HUDEP-2 (cell line): ENCODE measurements around the gene LCE3D.
"Not testable (repeated sequence)": the region's sequence is repeated elsewhere in the genome, so short reads cannot be mapped to it uniquely, and the experiment has no call there.

Experiments
- DNase-seq, 76 experiments: peaks; one replicate each; lab custom pipeline; 2025; ENCODE audit not compliant: unreplicated experiment in 76 of 76; lab: John Stamatoyannopoulos, UW

The LCE3D gene, protein sequence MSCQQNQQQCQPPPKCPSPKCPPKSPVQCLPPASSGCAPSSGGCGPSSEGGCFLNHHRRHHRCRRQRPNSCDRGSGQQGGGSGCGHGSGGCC

DNA sequence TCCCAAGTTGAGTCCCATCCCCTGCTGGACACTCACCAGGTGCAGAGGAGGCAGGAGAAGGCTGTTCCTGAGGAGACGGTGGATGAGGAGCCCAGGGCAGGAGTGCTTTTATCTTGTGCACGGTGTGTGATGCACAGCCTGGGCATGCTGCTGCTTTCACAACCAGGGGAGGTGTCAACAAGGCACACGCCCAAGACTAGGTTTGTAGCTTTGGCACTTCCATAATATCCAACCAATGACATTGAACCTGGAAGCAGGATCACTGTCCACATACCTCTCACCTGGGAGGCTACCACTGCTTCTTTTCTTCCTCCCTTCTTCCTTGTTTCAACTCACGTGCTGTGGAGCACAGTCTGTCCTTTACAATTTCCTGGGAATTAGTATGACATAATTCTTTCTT, at the start of gene LCE3D:
LCE3D (minus strand) TSS at position 84 of the 400 bp plus-strand sequence. CDS start 580 bp downstream, outside the sequence.
- no peak for DNase-seq

DNA sequence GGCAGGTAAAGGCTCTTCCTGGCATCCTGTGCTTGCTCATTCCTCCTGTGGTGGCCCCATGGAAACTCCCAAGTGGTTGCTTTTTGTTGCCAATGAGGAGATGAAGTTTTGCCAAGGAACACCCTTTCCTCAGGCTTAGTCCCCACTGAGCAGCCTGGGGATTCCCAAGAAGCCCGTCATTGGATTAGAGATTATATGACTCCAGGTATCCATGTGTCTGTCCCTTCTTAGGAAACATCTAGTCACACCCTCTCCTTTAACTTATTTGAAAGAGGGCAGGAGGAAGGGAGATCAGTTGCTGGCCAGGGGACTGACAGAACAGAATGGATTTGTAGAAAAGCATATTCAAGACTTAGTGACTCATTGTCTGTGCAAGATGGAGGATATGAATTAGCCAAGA, 46.4 kb upstream of the LCE3D start:
- no peak for DNase-seq

DNA sequence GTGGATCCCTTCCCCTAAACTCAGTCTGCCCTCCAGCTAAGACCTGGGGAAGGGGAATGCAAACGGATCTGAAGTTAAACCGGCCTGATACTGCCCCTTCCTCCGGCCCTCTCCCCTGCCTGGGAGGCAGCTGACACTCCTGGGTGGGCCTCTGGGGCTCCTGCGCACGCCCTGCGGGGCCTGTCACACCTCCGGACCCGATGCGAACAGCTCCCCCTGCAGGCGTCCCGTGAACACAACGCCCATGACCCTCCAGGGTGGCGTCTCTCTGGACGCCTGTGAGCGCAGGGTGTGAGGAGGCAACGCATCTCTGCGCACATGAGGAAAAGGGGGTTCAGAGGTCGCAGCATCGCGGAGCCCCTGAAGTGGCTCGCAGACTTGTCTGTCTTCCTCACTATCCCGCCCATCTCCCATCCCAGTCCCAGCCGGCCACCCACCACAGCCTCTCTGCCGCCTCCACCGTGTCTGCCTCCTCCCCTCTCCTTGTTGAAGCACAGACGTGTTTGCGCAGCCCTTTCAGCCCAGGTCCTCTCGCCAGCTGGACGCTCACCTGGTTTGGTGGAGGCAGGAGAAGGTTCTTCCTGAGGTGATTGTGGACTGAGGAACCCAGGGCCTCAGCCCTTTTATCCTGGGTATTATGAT, 43.0 kb upstream of the LCE3D start:
- DNase-seq = peak in 12 of 76 experiments; percentile 1 to 17 (median 6)

DNA sequence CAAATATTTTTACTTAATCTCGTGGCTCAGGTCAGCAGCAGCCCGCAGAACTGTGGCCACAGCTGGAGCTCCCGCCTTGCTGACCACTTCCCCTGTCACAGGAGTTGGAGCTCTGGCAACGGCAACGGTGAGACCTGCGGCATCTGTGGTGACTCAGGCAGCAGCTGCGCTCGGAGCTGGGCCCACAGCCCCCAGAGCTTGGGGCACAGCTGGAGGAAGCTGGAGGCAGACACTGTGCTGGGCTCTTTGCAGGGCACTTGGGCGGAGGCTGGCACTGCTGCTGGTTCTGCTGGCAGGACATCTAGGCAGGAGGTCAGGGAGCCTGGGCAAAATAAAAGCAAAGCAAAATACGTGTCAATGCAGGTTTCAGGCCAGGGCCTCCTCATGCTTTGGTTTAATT, 42.5 kb upstream of the LCE3D start, which contains the start of gene LCE3A:
LCE3A (minus strand) TSS at position 301 of the 400 bp plus-strand sequence; CDS start at position 301, 0 bp downstream.
- DNase-seq = no peak

DNA sequence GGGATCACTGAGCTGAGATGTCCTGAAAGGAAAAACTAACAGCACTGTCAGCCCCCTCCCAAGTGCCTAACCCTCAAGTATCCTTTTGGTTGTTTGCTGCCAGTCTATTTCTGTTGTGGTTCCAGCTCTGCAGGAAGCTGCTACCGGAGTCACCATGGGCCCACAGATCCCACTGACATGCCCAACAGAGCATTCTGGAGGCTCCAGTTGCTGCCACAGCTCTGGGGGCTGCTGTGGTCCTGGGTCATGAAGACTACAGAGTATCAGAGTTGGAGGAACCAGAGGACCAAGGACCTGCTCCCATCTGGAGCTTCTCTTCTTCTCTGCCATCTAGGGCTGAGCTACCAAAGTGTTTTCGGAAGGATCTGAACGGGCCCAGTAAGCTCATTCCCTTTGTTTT, 41.7 kb upstream of the LCE3D start:
- no peak for DNase-seq

DNA sequence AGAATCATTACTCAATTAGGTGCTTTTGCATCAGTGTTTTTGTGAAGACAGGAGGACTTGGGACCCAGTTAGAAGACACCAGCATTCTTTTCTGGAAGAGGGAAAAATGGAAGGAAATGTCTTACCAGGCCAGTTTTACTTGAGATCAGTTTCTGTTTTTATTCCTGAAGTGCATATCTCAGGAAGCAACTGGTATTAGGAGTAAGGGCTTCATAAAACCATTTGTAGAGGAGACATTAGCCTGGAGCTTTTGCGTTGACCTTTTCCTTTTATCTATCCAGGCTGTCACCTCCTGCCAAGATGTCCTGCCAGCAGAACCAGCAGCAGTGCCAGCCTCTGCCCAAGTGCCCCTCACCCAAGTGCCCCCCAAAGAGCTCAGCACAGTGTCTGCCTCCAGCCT, 33.2 kb upstream of the LCE3D start, which contains the start of gene LCE3B:
LCE3B (plus strand) TSS at position 301 of the 400 bp plus-strand sequence; CDS start at position 301, 0 bp downstream.
- no peak for DNase-seq

DNA sequence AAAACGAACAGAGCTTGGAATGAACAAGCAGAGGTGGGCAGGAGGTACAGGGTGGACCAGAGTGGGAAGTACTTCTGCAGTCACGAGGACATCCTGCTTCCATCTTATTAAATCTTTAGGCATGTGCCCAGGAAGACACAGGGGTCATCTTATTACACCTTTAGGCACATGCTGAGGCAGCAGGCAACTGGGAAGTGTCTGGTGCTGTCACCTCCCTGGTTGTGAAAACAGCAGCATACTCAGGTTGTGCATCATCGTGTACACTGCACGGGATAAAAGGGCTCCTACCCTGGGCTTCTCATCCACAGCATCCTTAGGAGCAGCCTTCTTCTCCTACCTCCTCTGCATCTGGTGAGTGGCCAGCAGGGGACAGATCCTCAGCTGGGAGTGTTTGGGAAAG, 19.6 kb upstream of the LCE3D start, which contains the start of gene LCE3C:
LCE3C (plus strand) TSS at position 301 of the 400 bp plus-strand sequence. CDS start 498 bp downstream, outside the sequence.
- no peak for DNase-seq

DNA sequence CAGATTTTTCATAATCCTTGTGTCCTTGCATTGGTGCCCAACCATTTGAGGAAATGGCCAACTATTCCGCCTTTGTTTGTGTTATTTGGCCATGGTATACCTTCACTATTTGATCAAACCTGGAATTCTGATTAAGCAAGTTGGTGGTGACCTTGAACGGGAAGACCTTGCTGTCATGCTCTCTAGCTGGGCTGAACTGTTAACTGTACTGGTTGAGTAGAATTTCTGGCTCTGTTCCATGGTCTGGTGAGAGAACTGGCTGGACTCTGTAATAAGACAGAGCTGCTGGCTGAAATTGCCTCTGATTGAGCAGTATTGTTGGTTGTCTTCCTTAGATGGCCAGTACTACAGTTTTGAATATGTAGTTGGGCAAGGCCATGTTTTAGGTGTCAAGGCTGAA, 16.7 kb upstream of the LCE3D start:
- DNase-seq = no peak

DNA sequence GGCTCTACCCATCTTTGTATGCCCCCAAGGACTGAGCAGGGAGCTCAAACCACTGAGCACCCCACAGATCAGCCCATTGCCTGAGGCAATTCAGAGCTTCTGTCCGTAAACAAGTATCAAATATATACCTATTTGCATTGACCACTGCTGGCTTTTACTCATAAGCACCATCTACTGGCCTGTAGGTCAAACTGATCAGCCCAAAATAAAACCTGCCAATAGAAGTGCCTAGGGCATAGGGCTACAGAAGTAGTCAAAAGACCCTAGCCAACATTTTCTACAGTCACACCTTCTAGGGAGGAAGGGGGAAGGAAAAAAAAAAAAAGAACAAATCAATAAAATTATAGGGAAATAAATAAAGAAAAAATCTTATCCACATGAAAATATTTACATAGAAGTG, 5.3 kb upstream of the LCE3D start:
- DNase-seq = peak in 4 of 76 experiments; percentile 2 to 13 (median 8)

DNA sequence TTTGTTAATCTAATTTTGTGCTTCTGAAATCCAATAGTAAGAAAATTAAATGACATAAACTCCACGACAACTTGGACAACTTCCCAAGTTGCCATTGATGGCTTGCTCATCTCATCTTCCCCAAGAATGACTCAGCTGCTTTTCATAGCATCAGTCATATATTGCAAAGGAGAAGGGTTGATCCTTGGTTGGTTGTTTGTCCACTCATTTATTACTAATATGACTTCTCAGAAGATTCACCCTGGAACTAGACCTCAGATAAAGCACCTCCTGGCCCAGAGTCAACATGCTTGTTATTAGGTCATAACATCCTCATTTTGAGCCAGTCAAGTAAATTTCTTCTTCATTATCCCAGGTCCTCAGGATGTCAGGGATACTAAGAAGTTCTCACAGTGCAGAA, 2.3 kb upstream of the LCE3D start:
- DNase-seq = no peak

DNA sequence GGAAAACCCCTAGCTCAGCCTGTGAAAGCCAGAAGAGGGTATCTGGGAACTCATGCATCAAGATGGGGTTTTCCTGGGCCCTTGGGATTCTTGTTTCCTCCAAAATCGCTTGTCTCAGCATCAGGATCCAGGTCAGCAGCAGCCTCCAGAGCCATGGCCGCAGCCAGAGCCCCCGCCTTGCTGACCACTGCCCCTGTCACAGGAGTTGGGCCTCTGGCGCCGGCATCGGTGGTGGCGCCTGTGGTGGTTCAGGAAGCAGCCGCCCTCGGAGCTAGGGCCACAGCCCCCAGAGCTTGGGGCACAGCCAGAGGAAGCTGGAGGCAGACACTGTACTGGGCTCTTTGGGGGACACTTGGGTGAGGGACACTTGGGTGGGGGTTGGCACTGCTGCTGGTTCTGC, 790 bp downstream of the LCE3D start:
- not testable (repeated sequence) for DNase-seq

DNA sequence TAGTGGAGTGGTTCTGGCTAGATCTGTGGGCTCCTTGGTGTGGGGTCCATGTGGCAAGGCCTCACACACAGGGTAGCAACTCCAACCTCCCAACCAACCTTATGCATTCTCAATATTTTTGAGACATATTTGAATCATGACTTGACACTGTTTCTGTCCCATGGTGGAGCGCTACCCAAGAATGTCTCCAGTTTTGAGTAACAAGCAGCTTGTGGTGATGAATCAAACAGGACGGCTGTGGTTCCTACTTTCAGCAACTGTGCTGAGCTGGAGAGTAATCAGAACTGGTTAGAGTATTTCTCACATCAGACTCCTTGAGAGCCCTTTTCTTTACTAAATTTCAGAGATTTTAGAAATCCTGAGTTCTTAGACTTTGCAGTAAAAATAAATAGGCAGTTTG, 3.1 kb downstream of the LCE3D start:
- no peak for DNase-seq

DNA sequence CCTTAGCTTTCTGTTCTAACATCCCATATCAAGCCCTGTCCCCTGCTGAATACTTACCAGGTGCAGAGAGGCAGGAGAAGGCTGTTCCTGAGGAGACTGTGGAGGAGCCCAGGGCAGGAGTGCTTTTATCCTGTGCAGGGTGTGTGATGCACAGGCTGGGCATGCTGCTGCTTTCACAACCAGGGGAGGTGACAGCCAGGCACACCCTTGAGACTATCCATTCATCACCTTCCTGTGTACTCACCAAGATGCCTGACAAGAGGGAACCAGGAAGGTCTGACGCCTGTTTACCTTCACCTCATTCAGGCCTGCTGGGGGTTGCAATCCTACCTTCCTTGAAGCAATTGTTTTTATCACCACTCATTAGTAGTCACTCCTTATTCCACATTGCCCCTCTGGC, 13.6 kb downstream of the LCE3D start, which contains the start of gene LCE3E:
LCE3E (minus strand) TSS at position 100 of the 400 bp plus-strand sequence. CDS start 572 bp downstream, outside the sequence.
- DNase-seq = no peak

DNA sequence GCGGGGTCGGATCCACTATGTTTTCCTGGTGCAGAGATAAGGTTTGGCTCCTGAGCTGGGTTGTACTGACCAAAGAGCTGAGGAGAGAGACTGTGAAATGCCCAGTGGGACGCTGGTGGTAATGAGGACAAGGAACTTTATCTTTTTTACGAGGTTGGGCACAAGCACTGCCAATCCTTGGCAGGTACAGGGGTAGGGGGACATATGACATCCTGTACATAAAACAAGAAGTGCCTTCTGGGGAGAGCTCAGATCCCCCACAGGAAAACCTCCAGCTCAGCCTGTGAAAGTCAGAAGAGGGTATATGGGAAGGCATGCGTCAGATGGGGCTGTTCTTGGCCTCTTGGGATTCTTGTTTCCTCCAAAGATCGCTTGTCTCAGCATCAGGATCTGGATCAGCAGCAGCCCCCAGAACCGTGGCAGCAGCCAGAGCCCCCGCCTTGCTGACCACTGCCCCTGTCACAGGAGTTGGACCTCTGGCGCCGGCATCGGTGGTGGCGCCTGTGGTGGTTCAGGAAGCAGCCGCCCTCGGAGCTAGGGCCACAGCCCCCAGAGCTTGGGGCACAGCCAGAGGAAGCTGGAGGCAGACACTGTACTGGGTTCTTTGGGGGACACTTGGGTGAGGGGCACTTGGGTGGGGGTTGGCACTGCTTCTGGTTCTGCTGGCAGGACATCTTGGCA, 14.6 kb downstream of the LCE3D start:
- no peak for DNase-seq

DNA sequence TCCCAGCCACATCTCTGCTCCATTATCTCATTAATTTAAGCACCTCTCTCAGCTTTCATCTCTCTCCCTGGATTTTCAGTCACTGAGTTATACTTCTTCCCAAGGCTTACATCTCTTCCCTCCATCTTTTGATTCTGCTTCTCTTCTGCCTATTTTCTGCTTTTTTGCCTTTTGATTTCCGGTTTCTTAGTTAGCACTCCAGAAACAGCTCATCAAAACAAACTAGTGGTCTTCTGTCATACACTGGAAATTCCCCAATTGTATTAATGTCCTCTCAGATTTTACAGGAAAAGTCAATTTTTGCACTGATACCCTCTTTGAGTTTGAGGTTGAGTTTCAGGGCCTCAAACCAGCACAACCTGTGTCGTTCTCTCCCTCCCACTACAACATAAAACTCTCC, 15.2 kb downstream of the LCE3D start:
- DNase-seq = no peak

DNA sequence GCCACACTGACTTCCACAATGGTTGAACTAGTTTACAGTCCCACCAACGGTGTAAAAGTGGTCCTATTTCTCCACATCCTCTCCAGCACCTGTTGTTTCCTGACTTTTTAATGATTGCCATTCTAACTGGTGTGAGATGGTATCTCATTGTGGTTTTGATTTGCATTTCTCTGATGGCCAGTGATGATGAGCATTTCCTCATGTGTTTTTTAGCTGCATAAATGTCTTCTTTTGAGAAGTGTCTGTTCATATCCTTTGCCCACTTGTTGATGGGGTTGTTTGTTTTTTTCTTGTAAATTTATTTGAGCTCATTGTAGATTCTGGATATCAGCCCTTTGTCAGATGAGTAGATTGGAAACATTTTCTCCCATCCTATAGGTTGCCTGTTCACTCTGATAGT, 32.0 kb downstream of the LCE3D start:
- DNase-seq = not testable (repeated sequence)

DNA sequence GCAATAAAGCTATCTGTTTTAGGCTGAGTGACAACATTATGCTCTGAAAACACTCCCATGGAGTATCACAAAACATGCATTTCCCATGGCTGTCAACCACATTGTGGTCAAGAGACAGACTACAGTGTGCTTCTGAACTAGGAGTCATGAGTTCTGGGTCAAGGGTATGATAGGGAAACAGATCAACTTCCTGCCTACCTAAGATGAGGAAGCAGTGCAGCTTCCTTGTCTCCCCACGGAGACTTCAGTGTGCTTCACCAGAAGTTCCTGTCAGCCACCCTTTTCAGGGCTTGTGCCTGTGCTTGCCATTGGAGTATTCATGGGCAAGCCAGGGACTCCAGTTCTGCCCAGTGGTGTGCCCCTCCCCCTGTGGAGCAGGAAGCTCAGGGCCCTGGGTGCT, 33.6 kb downstream of the LCE3D start:
- no peak for DNase-seq

DNA sequence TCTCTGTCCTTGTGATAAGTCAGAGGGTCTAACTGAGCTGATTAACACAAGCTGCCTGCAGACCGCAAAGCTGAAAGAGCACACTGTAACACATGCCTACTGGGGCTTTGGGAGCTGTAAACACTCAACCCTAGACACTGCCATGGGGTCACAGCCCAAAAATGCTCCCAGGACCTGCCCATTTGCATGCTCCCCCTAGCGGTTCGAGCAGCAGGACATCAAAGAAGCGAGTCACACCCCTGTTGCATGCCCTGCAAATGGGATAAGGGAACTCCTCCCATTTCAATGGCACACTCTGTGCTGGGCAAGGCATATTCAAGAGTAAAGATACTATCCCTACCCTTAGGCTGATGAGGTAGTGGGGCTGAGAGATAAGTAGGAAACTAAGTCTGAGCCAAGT, 36.5 kb downstream of the LCE3D start:
- peak in 65 of 76 experiments; percentile 2 to 95 (median 48) for DNase-seq

DNA sequence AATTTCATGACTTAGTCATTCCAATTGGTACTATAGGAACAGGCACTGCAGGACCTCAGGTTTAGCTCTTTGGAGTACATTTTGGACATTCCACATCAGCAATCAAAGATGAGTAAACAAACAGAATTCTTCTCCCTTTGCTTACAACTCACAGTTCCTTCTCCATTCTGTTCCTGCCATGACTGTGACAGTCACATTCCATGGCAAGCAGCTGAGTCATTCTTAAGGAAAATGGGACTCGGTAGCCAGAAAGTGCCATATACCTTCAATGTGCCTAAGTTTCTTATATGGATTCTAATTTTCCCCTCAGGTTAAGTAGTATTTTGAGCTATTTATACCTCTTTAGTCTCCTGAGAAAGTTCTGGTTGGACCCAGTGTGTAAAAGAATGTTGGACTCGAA, 40.4 kb downstream of the LCE3D start:
- DNase-seq = no peak

DNA sequence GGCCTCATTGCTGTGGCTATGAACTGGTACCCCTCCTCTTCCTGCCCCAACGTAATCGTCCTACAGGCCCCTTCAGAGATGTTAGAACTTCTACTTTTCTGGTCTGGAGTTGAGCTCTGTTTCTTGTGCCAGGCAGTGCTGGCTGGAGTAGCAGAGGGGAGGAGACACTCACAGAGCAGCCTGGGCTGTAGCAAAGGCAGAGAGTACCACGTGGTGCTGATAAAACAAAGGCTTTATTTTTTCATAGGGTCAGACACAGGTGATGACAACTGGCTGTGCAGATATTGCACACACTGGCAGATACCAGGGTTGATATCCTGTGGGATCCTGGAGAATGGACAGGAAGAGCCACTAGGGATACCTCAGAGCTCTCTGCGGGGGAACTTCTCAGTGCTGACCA, 42.8 kb downstream of the LCE3D start:
- no peak for DNase-seq

DNA sequence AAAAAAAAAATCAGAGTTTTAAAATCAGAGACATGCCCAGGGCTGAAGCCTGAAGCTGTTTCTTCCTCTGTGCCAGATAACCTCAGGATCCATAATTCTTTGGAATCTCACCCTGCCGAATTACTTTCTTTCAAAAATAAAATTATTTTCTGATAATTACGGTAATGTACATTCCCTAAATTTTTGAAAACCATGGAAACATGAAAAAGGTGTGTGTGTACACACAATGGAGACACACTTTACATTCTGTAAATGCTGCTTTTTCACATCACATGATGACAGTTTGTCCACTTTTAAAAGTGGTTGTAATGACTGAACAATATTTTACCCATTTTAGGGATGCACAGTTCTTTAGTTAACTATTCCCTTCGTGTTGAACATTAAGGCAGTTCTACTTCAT, 44.5 kb downstream of the LCE3D start:
- DNase-seq = no peak
